Stimulated activated memory B cell treated with anti-CD40 and anti-IgM and Interleukin-4, amounts not matched to agents 10 μg/mL and 1 μg/mL and 100 μg/mL, for 72 hours (primary cell): ENCODE measurements around the gene SPDEF.

Experiments
- ATAC-seq: fragments of 150-1000 bp; cut with Tn5 transposase; 2 replicates; pipeline ENCODE4 v1.10.0; 2021
- H3K27ac Mint-ChIP-seq: one replicate; pipeline ENCODE4 v1.8.0; 2022; ENCODE audit warnings: mild to moderate bottlenecking, mixed read lengths
- H3K27me3 Mint-ChIP-seq: one replicate; pipeline ENCODE4 v1.8.0; 2022; ENCODE audit warnings: mixed read lengths
- H3K36me3 Mint-ChIP-seq: one replicate; pipeline ENCODE4 v1.8.0; 2022; ENCODE audit warnings: mixed read lengths
- H3K4me1 Mint-ChIP-seq: one replicate; pipeline ENCODE4 v1.8.0; 2022; ENCODE audit warnings: mixed read lengths
- H3K4me3 Mint-ChIP-seq: one replicate; pipeline ENCODE4 v1.8.0; 2022; ENCODE audit warnings: mild to moderate bottlenecking, moderate library complexity, mixed read lengths
- H3K9me3 Mint-ChIP-seq: one replicate; pipeline ENCODE4 v1.8.0; 2022; ENCODE audit warnings: mixed read lengths

Gene SPDEF

DNA sequence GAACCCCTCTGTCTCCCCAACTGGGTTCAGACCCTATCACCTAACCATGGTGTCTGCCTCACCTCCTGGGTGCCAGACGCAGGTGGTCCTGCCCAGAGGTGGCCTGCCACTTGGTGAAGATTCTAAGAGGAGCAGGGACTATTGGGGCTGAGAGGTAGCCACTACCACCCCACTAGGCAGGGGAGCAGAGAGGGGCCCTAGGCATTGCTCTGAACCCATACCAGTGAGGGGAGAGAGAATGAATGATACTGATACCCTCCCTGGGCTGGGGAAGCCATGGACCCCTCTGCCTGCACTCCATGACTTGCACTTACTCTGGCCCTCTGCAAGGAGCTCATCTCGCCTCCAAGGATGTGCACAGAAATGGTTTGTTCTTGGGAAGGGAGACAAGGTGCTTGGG, 31.7 kb upstream of the SPDEF start:
- peaks cover 43% of the 10 kb centered on the region for H3K36me3 Mint-ChIP-seq
- peaks cover 24% of the 10 kb centered on the region for H3K4me1 Mint-ChIP-seq
- no peaks in the 10 kb centered on the region for H3K9me3 Mint-ChIP-seq
- H3K4me3 Mint-ChIP-seq: no peak overlapping the region
- no peak overlapping the region for H3K27ac Mint-ChIP-seq
- no peak for ATAC-seq
- no peaks in the 10 kb centered on the region for H3K27me3 Mint-ChIP-seq

DNA sequence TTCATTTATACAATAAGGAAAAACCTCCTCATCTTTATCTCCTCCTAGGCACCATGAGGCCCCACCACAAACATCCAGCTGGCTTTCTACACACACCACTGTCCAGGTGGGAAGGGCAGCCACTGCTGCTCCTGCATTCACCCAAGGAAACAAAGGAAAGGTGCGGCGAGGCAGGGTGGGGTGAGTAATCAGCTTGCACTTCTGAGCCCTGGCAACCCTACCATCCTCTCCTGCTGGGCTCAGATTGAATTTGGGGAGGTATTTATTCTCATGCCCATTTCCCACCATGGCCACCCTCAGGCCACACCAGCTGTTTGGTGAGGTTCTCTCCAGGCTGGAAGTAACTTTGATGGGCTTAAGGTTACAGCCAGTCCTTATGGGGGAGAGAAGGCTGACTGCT, 31.2 kb upstream of the SPDEF start:
- no peak overlapping the region for H3K4me3 Mint-ChIP-seq
- H3K27me3 Mint-ChIP-seq: no peaks in the 10 kb centered on the region
- no peak overlapping the region for H3K27ac Mint-ChIP-seq
- H3K9me3 Mint-ChIP-seq: no peaks in the 10 kb centered on the region
- ATAC-seq: no peak
- peaks cover 43% of the 10 kb centered on the region for H3K36me3 Mint-ChIP-seq
- peaks cover 23% of the 10 kb centered on the region for H3K4me1 Mint-ChIP-seq

DNA sequence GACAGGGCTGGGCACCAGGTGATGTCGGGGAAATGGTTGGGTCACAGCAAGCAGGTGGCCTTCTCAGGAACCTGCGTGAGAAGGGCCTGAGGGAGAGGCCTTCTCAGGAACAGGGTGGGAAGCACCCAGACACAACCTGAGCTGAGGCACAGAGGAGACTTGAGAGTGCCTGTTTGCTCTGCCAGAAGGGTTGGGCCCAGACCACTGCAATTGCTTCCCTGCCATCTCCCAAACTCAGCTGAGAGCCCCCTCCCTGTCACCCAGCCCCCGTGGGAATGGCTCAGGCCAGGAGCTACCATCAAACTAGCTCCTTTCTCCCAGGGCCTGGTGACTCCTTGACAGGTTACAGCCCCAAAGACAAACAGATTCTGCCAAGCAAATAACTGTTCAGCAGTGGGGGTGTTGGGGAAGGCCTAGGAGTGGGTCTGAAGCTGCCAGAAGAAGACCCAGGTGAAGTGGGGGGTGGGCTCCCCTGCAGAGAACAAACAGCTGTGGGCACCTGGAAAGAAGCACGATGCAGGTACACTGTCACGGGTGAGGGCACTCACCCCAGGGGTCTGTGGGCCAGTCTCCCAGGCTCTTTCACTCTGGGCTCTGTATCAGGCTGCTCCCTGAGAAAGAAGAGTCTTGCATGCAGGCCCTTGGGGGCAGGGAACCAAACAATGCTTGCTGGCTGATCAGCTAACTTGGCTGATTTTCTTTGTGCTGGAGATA, 30.4 kb upstream of the SPDEF start:
- Mint-ChIP-seq H3K4me3 (no peak overlapping the region), H3K9me3 (no peaks in the 10 kb centered on the region), H3K27ac (peak overlapping the region; percentile 42), H3K36me3 (peaks cover 43% of the 10 kb centered on the region), H3K27me3 (no peaks in the 10 kb centered on the region), H3K4me1 (peaks cover 15% of the 10 kb centered on the region)
- no peak for ATAC-seq

DNA sequence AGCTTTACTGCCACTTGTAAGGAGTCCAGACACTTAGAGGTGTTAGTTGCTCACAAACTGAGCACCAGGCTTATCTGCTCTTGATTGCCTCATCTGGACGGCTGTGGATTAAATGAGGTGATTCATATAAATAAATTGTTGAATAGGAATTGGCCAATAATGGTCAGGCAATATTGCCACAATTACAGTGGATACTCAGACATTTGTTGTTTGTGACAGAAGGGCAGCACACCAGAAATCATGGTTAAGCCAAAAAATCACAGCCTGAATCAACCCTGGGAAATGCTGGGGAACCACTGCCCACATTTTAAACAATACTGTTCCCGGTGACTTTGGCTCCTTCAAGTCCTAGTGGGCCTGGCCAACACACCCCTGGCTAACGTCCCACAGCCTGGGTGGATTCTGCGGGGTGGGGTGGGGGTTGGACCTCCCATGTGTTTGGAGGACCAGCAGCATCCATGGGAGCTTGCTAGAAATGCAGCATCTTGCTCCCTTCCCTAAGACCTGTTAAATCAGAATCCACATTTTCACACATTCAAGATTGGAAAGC, 29.5 kb upstream of the SPDEF start:
- H3K36me3 Mint-ChIP-seq: peaks cover 43% of the 10 kb centered on the region

DNA sequence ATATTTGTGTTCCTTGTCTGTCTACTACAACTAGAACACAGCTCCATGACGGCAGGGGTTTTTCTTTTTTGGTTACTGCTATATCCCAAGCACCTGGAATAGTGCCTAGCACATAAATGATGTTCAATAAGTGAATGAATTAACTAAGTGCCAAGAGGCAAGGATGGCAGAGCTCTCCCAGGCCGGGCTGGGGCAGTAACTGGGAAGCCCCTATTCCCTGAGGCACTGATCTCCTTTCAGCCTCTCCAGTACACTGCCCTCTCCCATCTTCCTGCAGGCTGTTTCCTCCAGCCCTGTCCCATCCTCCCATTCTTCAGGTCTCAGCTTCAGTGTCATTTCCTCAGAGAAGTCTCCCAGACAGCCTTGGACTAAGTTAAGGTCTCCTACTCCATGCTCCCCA, 29.0 kb upstream of the SPDEF start:
- peaks cover 38% of the 10 kb centered on the region for H3K36me3 Mint-ChIP-seq

More for the DNA sequence above, 29.5 kb upstream of the SPDEF start:
- peaks cover 15% of the 10 kb centered on the region for H3K4me1 Mint-ChIP-seq
- ATAC-seq: no peak
- H3K4me3 Mint-ChIP-seq: no peak overlapping the region
- no peaks in the 10 kb centered on the region for H3K9me3 Mint-ChIP-seq
- H3K27me3 Mint-ChIP-seq: no peaks in the 10 kb centered on the region
- no peak overlapping the region for H3K27ac Mint-ChIP-seq

DNA sequence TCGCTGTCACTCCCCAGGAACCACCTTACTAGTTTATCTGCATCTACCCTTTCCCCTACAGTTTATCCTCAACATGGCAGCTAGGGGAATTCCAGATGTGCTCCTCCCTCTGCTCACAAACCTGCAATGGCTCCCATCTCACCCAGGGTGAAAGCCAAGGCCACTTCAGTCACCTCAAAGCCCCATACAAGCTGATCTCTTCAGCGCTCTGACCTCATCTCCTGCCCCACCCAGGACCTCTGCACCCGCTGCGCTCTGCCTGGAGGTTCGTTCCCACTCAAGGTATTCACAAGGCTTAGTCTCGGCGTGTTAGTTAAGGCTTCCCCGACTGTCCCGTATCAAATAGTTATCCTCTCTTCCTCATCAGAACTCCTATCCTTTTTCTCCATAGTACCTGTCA, 28.6 kb upstream of the SPDEF start:
- no peaks in the 10 kb centered on the region for H3K27me3 Mint-ChIP-seq
- no peaks in the 10 kb centered on the region for H3K9me3 Mint-ChIP-seq
- no peak for ATAC-seq
- H3K36me3 Mint-ChIP-seq: peaks cover 36% of the 10 kb centered on the region
- peaks cover 15% of the 10 kb centered on the region for H3K4me1 Mint-ChIP-seq
- no peak overlapping the region for H3K27ac Mint-ChIP-seq
- no peak overlapping the region for H3K4me3 Mint-ChIP-seq

More for the DNA sequence above, 29.0 kb upstream of the SPDEF start:
- Mint-ChIP-seq H3K4me3 (no peak overlapping the region), H3K9me3 (no peaks in the 10 kb centered on the region), H3K27ac (no peak overlapping the region), H3K4me1 (peaks cover 15% of the 10 kb centered on the region), H3K27me3 (no peaks in the 10 kb centered on the region)
- no peak for ATAC-seq

DNA sequence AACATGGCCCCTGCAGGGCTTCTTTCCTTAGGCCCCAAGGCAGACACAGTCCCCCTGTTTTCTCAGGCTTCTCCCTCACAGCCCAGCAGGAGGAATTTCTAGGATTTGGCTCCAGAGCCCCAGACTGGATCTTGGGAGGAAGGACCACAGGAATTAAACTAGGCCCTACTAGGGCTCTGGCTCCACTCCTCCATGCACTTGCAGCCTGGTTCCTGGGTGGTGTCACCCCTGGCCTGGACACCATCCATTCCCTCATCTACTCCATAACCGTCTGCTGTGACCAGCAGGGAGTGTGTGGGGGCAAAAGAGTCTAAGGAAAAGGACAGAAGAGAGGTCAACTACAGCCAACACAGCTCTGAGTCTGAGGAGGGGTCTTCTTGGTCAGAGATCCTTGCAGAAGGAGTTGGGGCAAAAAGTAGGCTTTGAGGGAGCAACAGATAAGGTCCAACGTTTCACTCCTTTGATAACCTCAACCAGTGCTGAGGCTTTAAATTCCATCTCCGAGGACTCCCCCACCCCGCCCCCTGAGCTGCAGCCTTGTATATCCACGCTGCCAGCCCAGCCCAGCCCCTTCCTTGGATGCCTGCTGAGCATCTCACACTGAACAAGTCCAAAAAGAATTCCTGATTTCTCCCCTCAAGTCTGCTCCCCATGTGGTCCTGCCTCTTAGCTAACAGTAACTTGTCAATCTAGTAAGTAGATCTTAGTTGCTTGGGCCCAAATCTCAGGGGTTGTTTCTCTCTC, 27.9 kb upstream of the SPDEF start:
- Mint-ChIP-seq H3K36me3 (peaks cover 29% of the 10 kb centered on the region), H3K9me3 (no peaks in the 10 kb centered on the region), H3K4me3 (no peak overlapping the region), H3K27ac (no peak overlapping the region), H3K27me3 (no peaks in the 10 kb centered on the region), H3K4me1 (peaks cover 9% of the 10 kb centered on the region)
- ATAC-seq: no peak

DNA sequence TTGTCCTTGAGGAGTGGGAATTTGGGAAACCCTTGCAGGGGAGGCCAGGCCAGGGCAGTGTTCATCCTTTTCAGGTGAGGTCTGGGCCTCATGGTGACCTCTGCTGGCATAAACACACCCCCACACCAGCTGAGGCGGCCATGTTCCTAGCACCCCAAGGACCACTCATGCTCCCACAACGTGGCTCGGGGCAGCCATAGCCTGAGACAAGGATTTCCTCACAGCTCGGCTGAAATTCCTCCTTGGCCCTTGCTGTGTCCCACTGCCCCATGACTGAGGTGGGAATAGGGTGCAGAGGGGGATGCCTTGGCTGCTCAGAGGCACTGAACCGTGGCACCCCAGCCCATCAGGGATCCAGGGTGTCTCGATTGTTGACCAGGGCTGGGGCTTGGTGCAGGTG, 27.3 kb upstream of the SPDEF start:
- no peak overlapping the region for H3K27ac Mint-ChIP-seq

DNA sequence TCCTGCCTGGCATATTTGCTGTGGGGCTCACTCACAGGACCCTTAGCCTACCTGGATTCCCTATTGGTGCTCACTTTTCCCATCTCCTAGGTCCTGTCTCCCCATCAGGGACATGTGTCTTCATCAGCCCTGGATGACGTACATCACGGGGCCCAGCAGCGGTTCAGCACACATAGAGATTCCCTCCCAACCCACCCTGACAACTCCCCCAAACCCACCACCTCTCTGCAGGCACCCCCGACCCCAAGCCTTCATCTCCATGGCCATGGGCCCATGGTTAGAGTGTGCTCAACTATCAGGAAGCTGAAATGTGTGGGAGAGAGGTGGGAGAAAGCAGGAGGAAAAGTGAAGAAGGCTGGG, 25.4 kb upstream of the SPDEF start:
- Mint-ChIP-seq H3K4me1 (peaks cover 9% of the 10 kb centered on the region), H3K4me3 (no peak overlapping the region), H3K36me3 (peaks cover 12% of the 10 kb centered on the region), H3K27me3 (no peaks in the 10 kb centered on the region), H3K27ac (no peak overlapping the region), H3K9me3 (no peaks in the 10 kb centered on the region)
- ATAC-seq: no peak

More for the DNA sequence above, 27.3 kb upstream of the SPDEF start:
- ATAC-seq: no peak
- peaks cover 9% of the 10 kb centered on the region for H3K4me1 Mint-ChIP-seq
- H3K36me3 Mint-ChIP-seq: peaks cover 24% of the 10 kb centered on the region
- no peak overlapping the region for H3K4me3 Mint-ChIP-seq
- H3K9me3 Mint-ChIP-seq: no peaks in the 10 kb centered on the region
- H3K27me3 Mint-ChIP-seq: no peaks in the 10 kb centered on the region

DNA sequence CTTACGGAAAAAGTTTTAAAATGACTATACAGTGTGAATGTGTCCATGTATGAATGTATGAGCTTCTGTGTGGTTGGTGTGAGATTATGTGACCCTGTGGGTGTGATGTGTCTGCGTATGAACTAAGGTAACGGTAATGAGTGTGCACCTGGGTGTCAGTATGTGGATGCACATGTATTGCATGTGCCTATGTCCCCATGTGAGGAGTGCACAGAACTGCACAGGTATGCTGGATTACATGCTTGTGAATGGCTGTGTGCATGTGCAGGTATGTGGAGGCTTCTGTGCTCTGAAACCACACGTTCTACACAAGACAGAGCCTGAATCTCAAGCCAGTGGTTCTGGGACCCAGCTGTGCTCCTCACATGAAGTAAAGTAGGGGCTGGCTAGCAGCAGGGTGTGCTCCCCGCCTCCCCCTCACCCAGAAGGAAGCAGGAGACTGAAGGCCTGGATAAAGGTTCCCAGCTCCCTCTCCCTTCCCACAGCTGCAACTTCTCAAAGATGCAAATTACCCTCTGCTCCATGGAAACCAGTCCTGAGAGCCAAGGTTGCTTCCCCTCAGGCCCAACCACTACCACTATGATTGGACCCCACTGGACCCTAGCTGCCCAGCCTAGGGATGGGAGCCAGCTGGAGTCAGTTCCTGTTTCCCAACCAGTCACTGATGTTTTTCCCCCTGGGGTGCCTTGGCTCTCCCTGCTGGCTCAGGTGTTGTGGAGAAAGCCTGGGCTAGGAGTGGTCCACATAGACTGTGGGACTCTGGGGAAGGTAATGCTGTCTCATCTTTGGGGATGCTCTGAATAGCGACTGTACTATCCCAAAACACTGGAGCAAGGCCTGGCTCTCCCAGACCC, 24.8 kb upstream of the SPDEF start:
- no peaks in the 10 kb centered on the region for H3K27me3 Mint-ChIP-seq
- peaks cover 12% of the 10 kb centered on the region for H3K36me3 Mint-ChIP-seq
- no peak for ATAC-seq
- peaks cover 9% of the 10 kb centered on the region for H3K4me1 Mint-ChIP-seq
- H3K27ac Mint-ChIP-seq: no peak overlapping the region
- no peaks in the 10 kb centered on the region for H3K9me3 Mint-ChIP-seq
- H3K4me3 Mint-ChIP-seq: no peak overlapping the region

DNA sequence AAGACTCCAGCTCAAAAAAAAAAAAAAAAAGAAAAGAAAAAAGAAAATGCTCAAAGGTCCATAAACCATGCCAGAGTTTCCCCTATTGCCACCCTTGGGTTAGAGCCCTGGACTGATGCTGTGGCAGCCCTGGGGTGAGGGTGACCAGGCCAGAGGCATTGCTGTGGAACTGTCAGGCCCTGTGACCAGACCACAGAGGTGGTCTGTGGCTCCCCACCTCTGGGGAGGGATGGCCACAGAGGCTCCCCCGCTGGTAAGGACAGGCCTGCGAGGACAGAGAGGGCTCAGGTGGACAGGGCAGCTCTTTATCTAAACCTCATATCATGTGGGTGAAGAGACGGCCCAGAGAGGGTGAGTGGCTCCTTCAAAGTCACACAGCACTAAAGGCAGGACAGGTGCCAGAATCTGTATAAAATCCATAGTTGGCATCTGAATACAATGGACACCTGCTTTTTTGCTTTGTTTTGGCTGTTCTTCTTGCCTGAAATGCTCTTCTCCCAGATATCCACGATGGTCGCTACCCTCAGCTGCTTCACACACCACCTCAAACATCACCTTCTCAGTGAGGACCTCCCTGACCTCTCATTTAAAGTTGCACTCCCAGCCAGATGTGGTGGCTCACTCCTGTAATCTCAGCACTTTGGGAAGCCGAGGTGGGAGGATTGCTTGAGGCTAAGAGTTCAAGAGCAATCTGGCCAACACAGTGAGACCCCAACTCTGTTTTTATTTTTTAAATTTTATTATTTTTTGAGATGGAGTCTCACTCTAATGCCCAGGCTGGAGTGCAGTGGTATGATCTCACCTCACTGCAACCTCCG, 22.5 kb upstream of the SPDEF start:
- no peak for ATAC-seq
- H3K4me1 Mint-ChIP-seq: no peaks in the 10 kb centered on the region
- H3K9me3 Mint-ChIP-seq: no peaks in the 10 kb centered on the region
- no peak overlapping the region for H3K4me3 Mint-ChIP-seq
- no peaks in the 10 kb centered on the region for H3K27me3 Mint-ChIP-seq
- no peaks in the 10 kb centered on the region for H3K36me3 Mint-ChIP-seq
- H3K27ac Mint-ChIP-seq: no peak overlapping the region

DNA sequence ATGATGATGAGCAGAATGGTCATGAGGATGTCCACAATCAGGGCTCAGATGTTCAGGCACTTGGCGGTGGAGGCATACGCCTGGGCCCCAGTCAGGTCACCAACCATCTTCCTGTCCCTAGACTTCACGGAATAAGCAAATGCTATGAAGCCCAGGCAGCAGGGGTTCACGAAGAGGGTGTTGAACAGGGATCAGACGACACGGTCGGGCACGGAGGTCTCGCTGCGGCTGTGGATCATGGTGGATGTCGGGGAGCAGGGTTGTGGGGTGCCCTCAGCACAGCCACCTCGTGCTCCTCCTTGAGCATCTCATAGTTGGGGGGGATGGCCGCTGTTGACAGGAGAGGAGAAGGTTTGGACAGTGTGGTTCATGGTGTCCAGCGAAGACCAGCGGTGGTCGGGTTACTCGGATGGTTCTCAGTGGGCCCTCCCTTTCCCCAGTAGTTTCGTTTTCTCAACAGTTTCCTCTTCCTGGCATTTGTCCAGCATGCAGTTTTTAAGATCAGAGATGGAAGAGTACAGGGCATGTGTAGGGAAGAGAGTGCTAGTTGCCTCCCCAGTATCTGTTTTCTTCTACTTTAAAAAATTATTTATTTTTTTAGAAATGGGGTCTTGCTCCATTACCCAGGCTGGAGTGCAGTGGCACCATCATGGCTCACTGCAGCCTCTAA, 20.3 kb upstream of the SPDEF start:
- Mint-ChIP-seq H3K4me1 (no peaks in the 10 kb centered on the region), H3K27ac (no peak overlapping the region)

DNA sequence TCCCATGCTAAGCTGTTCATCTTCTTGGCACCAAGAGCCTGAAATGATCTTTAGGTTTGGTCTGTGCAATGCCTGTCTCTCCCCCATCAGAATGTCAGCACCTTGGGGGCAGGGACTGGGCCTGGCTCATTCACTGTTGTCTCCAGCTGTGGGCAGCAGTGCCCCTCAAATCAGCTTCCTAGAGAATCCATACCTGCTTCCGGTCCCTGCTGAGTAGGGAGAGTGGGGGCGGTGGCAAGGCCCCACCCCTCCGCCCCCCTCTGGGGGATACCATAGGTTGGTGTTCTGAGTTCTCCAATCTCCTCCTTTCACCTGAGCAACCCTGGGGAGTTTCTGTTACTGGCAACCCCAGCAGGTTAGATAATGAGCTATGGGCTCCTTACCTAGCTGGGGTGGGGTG, 19.2 kb upstream of the SPDEF start:
- Mint-ChIP-seq H3K9me3 (no peaks in the 10 kb centered on the region), H3K36me3 (no peaks in the 10 kb centered on the region), H3K27me3 (peaks cover 18% of the 10 kb centered on the region), H3K4me1 (no peaks in the 10 kb centered on the region), H3K27ac (no peak overlapping the region), H3K4me3 (no peak overlapping the region)
- no peak for ATAC-seq

More for the DNA sequence above, 20.3 kb upstream of the SPDEF start:
- no peaks in the 10 kb centered on the region for H3K9me3 Mint-ChIP-seq
- H3K27me3 Mint-ChIP-seq: peaks cover 12% of the 10 kb centered on the region
- no peaks in the 10 kb centered on the region for H3K36me3 Mint-ChIP-seq
- no peak overlapping the region for H3K4me3 Mint-ChIP-seq
- ATAC-seq: no peak

DNA sequence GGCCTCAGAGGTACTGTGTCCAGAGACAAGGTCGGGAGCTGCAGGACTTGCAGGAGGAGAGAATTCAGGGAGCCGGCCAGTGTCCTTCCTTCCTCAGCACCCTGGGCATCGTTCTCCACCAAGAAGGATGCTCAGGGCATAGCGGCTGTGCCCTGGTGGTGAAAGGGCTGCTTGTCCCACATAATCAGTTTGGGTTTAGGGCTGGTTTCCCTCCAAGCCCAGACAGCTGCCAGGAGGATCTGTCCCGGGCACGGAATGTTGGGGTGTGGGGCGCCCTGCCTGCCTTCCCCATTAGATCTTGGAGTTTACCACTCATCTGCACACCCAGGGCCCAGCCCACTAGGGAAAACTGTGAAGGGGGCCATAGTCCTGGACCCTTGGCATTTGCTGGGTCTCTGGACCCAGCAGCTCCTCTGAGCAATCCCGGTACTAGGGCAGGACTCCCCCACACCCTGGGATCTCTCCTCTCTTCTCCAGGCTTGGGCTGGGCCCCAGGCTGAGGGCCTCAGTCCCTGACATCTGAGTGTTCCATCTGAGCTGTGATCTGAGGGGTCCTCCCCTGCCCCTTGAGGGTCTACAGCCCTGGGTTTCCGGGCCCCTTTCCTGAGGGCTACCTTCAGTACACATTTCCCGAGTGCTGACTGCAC, 18.6 kb upstream of the SPDEF start:
- H3K27ac Mint-ChIP-seq: no peak overlapping the region
- peaks cover 22% of the 10 kb centered on the region for H3K27me3 Mint-ChIP-seq
- H3K9me3 Mint-ChIP-seq: no peaks in the 10 kb centered on the region
- ATAC-seq: no peak
- no peaks in the 10 kb centered on the region for H3K4me1 Mint-ChIP-seq
- H3K4me3 Mint-ChIP-seq: no peak overlapping the region
- no peaks in the 10 kb centered on the region for H3K36me3 Mint-ChIP-seq
